Mesodermal cell (in vitro differentiated cells): ENCODE data around the gene SSBP3.
A peak's percentile ranks its signal among the peaks of the same experiment; 100 is the strongest.

ENCODE experiments used
- H3K27ac ChIP-seq: 2 replicates; pipeline ENCODE4 v1.7.0; 2013; ENCODE audit warnings: mild to moderate bottlenecking, low read depth, low read length, moderate library complexity; ENCODE audit not compliant: severe bottlenecking
- H3K36me3 ChIP-seq: 2 replicates; pipeline ENCODE4 v1.7.1; 2013; ENCODE audit warnings: mild to moderate bottlenecking, low read length, moderate library complexity; ENCODE audit not compliant: control insufficient read depth, insufficient read depth
- H3K4me1 ChIP-seq: one replicate; pipeline ENCODE4 v1.7.1; 2013; ENCODE audit warnings: mild to moderate bottlenecking, low read length; ENCODE audit not compliant: insufficient read depth, control insufficient read depth, poor library complexity, severe bottlenecking
- H3K4me3 ChIP-seq: 2 replicates; pipeline ENCODE4 v1.7.0; 2013; ENCODE audit warnings: low read length, control low read depth, mild to moderate bottlenecking; ENCODE audit not compliant: insufficient read depth, poor library complexity, severe bottlenecking; ENCODE audit errors: extremely low read depth
- H3K9me3 ChIP-seq: 2 replicates; pipeline ENCODE4 v1.7.1; 2013; ENCODE audit warnings: mild to moderate bottlenecking, low read length, moderate library complexity; ENCODE audit not compliant: control insufficient read depth
- whole genome bisulfite sequencing, 2 experiments: methylation state at CpG; one replicate each; pipeline ENCODE4 v1.1.5; 2013; ENCODE audit warnings: missing lambda C conversion rate in 2 of 2; ENCODE audit not compliant: insufficient coverage in 2 of 2; 5-methylcytosine and 5-hydroxymethylcytosine counted together

Gene SSBP3

DNA sequence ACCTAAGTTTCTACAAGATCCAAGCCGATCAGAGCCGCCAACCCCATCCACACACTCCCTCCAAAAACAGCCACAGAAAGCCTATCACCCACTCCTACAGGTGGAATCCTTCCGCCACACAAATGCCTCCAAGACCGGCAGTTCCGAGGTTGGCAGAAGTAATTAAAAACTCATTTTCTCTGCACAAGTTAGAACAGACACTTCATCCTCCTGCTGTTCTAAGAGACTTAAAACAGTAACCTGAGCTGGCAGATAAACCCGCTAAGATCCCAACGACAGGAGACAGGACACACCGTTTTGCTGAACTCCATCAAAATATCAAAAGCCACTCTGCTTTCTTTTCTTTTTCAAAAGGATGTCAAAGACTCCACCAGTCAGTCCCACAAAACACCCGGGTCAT, 2.8 kb downstream of the SSBP3 start:
- peaks cover 19% of the 10 kb centered on the region for H3K4me1 ChIP-seq
- peaks cover 60% of the 10 kb centered on the region for H3K36me3 ChIP-seq

DNA sequence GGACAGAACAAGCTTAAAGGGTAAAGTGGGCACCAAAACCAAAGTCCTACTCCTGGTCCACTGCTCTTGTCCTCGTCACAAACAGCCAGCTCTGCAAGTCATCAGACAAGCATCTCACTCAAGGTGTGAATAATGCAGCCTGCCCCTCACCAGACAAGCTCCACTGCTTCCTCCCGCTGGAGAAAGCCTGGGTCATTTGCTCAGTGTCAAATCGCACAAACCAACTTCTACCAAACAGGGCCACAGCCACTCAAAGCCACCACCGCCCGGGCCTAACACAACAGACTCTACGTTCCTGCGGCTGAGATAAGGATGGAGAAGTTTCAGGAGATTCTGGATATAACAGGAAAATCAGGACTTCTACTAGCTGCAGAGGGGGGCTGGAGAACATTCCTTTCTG, 3.3 kb downstream of the SSBP3 start:
- peaks cover 65% of the 10 kb centered on the region for H3K36me3 ChIP-seq

More for the DNA sequence above, 2.8 kb downstream of the SSBP3 start:
- Histone ChIP-seq H3K9me3 (no peaks in the 10 kb centered on the region), H3K27ac (peak overlapping the region; percentile 57), H3K4me3 (peak overlapping the region; percentile 91)
- 34 to 60% methylated on average over 7 to 8 of the region's 9 CpGs for WGBS, 2 experiments

GRCh38 chr1:54401799-54402198, 4.4 kb downstream of the SSBP3 start:
- Histone ChIP-seq H3K4me3 (no peak overlapping the region), H3K27ac (no peak overlapping the region), H3K36me3 (peaks cover 76% of the 10 kb centered on the region), H3K4me1 (peaks cover 21% of the 10 kb centered on the region), H3K9me3 (no peaks in the 10 kb centered on the region)
- 92 to 100% methylated on average over 2 to 6 of the region's 6 CpGs for WGBS, 2 experiments

More for the DNA sequence above, 3.3 kb downstream of the SSBP3 start:
- 67 to 73% methylated on average over 1 to 3 of the region's 7 CpGs for WGBS, 2 experiments
- Histone ChIP-seq H3K9me3 (no peaks in the 10 kb centered on the region), H3K4me3 (peak overlapping the region; percentile 91), H3K27ac (no peak overlapping the region), H3K4me1 (peaks cover 16% of the 10 kb centered on the region)

GRCh38 chr1:54400329-54400728, 5.9 kb downstream of the SSBP3 start:
- Histone ChIP-seq H3K4me3 (no peak overlapping the region), H3K27ac (no peak overlapping the region), H3K4me1 (peaks cover 22% of the 10 kb centered on the region), H3K9me3 (no peaks in the 10 kb centered on the region), H3K36me3 (peaks cover 88% of the 10 kb centered on the region)
- WGBS, 2 experiments: 80 to 94% methylated on average over 2 of the region's 2 CpGs

DNA sequence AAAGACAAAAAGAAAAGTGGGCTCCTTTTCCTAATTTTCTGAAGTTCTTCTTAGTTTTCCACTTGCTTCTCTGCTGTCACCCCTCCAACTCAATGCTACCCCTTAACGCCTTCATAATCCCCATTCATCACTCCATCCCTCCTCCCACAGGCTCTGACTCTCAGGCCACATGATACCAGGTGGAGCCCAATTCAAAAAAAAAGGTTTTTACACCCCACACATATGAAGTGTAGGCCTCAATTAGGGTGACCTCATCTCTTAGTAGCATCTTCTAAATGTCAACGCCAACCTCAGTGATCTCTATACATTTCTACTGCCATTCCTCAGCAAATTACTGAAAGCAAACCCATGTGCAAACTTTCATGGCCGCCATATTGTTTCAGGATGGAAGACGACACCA, 6.4 kb downstream of the SSBP3 start:
- no peak overlapping the region for H3K4me3 ChIP-seq
- H3K36me3 ChIP-seq: peaks cover 92% of the 10 kb centered on the region
- peaks cover 26% of the 10 kb centered on the region for H3K4me1 ChIP-seq
- WGBS, 2 experiments: 95 to 100% methylated on average over 2 to 3 of the region's 4 CpGs
- no peak overlapping the region for H3K27ac ChIP-seq
- no peaks in the 10 kb centered on the region for H3K9me3 ChIP-seq

GRCh38 chr1:54398963-54399528, 7.1 kb downstream of the SSBP3 start:
- Histone ChIP-seq H3K4me1 (peaks cover 26% of the 10 kb centered on the region), H3K36me3 (peaks cover 94% of the 10 kb centered on the region), H3K9me3 (no peaks in the 10 kb centered on the region), H3K4me3 (no peak overlapping the region), H3K27ac (no peak overlapping the region)
- 97 to 100% methylated on average over 4 to 7 of the region's 9 CpGs for WGBS, 2 experiments

DNA sequence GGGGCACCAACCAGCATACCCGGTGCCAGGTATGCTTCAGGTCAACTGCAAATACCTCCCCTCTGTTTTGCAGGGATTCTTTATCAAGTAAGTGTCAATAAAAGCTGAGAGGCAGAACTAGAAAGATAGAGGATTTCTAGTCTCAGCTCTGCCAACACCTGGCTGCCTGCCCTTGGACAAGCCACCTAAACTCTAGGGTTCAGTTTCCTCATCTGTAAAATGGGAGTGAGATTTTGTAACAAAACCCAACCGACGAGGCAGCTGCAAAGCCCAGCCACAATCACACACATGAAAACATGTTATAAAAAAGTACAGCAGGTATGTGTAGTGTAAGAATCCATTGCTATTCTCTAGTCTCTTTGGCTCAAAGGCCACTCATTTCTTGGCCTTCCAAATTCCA, 8.2 kb downstream of the SSBP3 start:
- H3K9me3 ChIP-seq: no peaks in the 10 kb centered on the region
- 83 to 100% methylated on average over 1 of the region's 3 CpGs for WGBS, 2 experiments
- H3K36me3 ChIP-seq: peaks cover 96% of the 10 kb centered on the region
- H3K4me1 ChIP-seq: peaks cover 21% of the 10 kb centered on the region
- H3K4me3 ChIP-seq: no peak overlapping the region
- H3K27ac ChIP-seq: no peak overlapping the region

DNA sequence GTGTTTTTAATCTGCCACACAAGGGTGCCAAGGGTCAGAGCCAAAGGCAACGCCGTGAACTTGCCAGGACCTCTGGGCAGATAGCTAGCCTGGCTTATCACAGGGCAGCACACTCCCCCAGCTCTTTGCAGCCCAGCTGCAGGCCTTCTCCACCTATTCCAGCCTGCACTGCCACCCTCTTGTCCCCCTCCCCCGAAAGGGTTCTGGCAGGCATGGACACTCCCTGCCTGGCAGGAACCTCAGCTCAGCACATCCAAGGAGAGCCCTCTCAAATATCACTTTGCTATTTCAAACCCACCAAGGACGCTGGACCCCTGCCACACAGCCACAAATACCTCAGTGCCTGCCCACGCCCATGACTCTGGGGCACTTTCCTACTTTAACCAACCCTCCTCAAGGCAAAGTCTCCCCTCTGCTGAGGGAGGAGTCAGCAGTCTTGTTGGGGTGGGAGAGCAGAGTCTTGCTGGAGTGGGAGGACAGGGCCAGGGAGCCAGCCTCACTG, 9.1 kb downstream of the SSBP3 start:
- Histone ChIP-seq H3K36me3 (peaks cover 96% of the 10 kb centered on the region), H3K27ac (no peak overlapping the region), H3K4me3 (no peak overlapping the region), H3K9me3 (no peaks in the 10 kb centered on the region), H3K4me1 (peaks cover 20% of the 10 kb centered on the region)
- WGBS, 2 experiments: 87 to 93% methylated on average over 3 to 4 of the region's 5 CpGs

DNA sequence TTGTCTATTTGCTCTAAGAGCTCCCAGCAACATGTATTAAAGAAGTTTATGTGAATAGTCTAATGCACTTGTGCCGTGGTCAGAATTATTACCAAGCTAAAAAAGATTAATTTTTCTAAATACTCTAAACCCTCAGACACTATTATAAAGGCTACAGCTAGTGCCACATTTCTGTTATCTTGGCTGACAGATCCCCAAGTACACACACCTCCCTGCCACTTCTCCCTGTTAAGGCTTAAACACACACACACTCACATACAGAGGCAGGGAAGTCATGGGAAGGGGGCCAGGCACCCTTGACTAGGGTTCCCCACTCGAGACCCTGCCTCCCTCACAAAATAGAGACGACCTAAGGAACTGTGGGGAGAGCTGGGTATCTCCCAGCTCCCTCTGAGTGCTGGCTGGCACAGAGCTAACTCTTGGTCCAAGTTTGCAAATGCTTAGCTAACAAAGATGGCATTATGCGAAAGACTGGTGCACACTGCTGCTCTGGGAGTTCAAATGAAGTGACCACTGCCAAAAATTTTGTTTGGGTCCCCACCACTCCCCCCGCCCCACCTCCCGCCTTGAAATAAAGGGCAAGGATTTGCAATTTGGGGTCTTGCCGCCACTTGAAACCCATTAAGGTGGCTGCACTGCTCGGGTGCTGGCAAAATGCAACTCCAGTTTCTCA, 9.8 kb downstream of the SSBP3 start:
- Histone ChIP-seq H3K27ac (no peak overlapping the region), H3K36me3 (peaks cover 96% of the 10 kb centered on the region)
- 92 to 93% methylated on average over 7 of the region's 8 CpGs for WGBS, 2 experiments

DNA sequence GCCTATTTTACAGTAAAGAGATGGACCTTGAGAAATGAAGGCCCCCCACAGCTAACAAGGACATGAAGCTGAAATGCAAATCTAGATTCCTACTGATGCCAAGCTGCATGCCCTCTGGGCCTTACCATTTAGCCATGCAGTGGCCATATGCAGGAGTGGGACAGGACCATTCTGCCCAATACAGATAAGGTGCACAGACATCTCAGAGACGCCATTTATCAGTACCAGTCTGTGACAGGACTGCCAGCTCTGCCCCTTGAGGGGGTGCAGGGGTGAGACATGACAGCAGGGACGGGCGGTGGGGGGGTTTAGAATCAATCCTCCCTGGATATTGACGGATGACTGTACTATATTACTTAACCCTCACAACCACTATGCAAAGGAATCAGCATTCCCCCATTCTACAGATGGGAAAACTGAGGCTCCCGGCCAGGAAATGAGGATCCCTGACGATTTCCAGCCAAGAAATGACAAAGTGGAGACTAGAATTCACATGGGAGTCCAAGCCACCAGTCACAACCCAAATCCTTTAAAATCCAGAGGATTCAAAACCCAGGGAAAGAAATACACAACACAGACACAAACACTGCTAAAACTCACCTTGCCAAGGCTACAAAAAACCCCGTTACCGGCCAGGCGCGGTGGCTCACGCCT, 10.8 kb downstream of the SSBP3 start:
- H3K4me1 ChIP-seq: peaks cover 20% of the 10 kb centered on the region
- H3K27ac ChIP-seq: no peak overlapping the region
- no peak overlapping the region for H3K4me3 ChIP-seq
- H3K9me3 ChIP-seq: no peaks in the 10 kb centered on the region
- WGBS, 2 experiments: 81 to 91% methylated on average over 7 to 9 of the region's 11 CpGs
- peaks cover 96% of the 10 kb centered on the region for H3K36me3 ChIP-seq

More for the DNA sequence above, 9.8 kb downstream of the SSBP3 start:
- Histone ChIP-seq H3K4me3 (no peak overlapping the region), H3K4me1 (peaks cover 20% of the 10 kb centered on the region), H3K9me3 (no peaks in the 10 kb centered on the region)
